Measurements from ENCODE around the gene SOCS1. TPM values are rescaled to one million over a fixed set of nuclear protein-coding genes. Genes with fewer than 3 reads are reported as not detected.
A peak's percentile ranks its signal among the peaks of the same experiment; 100 is the strongest.

The SOCS1 gene
- total and polyA plus RNA-seq, 3 experiments from 2014 or later = 17.1 to 144 (median 128) TPM

GRCh38 chr16:11231367-11231970 lies 24.5 kb downstream of the SOCS1 start:
- H3K4me3 Mint-ChIP-seq = peak overlapping the region in 5 of 7 donors; percentile 14 to 27 (median 26)

GRCh38 chr16:11229906-11230305 lies 26.1 kb downstream of the SOCS1 start:
- Mint-ChIP-seq H3K4me3 (no peak overlapping the region), H3K4me1 (peaks cover 56 to 75% (median 70%) of the 10 kb centered on the region in 3 donors), H3K27ac (peak overlapping the region in 5 of 8 donors; percentile 29 to 97 (median 61)), H3K9me3 (peaks cover 0 to 1% (median 0%) of the 10 kb centered on the region in 5 donors), H3K36me3 (no peaks in the 10 kb centered on the region), H3K27me3 (peaks cover 0 to 2% of the 10 kb centered on the region in 2 donors)
- POLR2A ChIA-PET = no interaction called here
- CTCF ChIA-PET = no interaction called here
- Histone ChIP-seq H3K27ac (ENCODE audit: low read depth, low read length) (no peak overlapping the region), H3K4me3 (ENCODE audit: low read length) (no peak overlapping the region), H3K4me1 (ENCODE audit: insufficient read depth, low read length) (peaks cover 68% of the 10 kb centered on the region), H3K36me3 (ENCODE audit: insufficient read depth, low read length) (no peaks in the 10 kb centered on the region), H3K9me3 (ENCODE audit: low read length) (no peaks in the 10 kb centered on the region), H3K27me3 (ENCODE audit: insufficient read depth, low read length, poor library complexity, severe bottlenecking) (no peaks in the 10 kb centered on the region)
- DNase-seq = no peak

More at GRCh38 chr16:11231367-11231970, 24.5 kb downstream of the SOCS1 start:
- POLR2A ChIA-PET = interaction anchor here (0.9 kb wide), 1 partner anchor 23 kb away, joined by 3 read pairs; no protein-coding TSS in a partner anchor
- Mint-ChIP-seq H3K27ac (peak overlapping the region; percentile 47 to 97 (median 80)), H3K4me1 (peaks cover 47 to 68% (median 66%) of the 10 kb centered on the region in 3 donors), H3K27me3 (peaks cover 0 to 2% of the 10 kb centered on the region in 2 donors), H3K9me3 (peaks cover 0 to 1% (median 0%) of the 10 kb centered on the region in 5 donors), H3K36me3 (no peaks in the 10 kb centered on the region)
- no peak overlapping the region for H3K4me3 ChIP-seq (ENCODE audit: low read length)
- H3K36me3 ChIP-seq (ENCODE audit: insufficient read depth, low read length) = no peaks in the 10 kb centered on the region
- CTCF ChIA-PET = interaction anchor here (0.8 kb wide), 1 partner anchor 23 kb away, joined by 3 read pairs; no protein-coding TSS in a partner anchor
- peaks cover 60% of the 10 kb centered on the region for H3K4me1 ChIP-seq (ENCODE audit: insufficient read depth, low read length)
- no peak for DNase-seq
- peak overlapping the region; percentile 30 for H3K27ac ChIP-seq (ENCODE audit: low read depth, low read length)
- no peaks in the 10 kb centered on the region for H3K9me3 ChIP-seq (ENCODE audit: low read length)
- H3K27me3 ChIP-seq (ENCODE audit: insufficient read depth, low read length, poor library complexity, severe bottlenecking) = no peaks in the 10 kb centered on the region

GRCh38 chr16:11229432-11229831 lies 26.6 kb downstream of the SOCS1 start:
- ChIA-PET CTCF (no interaction called here), POLR2A (no interaction called here)
- H3K4me1 Mint-ChIP-seq = peaks cover 58 to 75% (median 70%) of the 10 kb centered on the region in 3 donors
- H3K4me3 Mint-ChIP-seq = no peak overlapping the region
- peaks cover 0 to 2% of the 10 kb centered on the region in 2 donors for H3K27me3 Mint-ChIP-seq
- peaks cover 0 to 1% (median 0%) of the 10 kb centered on the region in 5 donors for H3K9me3 Mint-ChIP-seq
- peak overlapping the region in 5 of 8 donors; percentile 19 to 97 (median 71) for H3K27ac Mint-ChIP-seq
- Histone ChIP-seq H3K4me3 (ENCODE audit: low read length) (no peak overlapping the region), H3K36me3 (ENCODE audit: insufficient read depth, low read length) (no peaks in the 10 kb centered on the region), H3K9me3 (ENCODE audit: low read length) (no peaks in the 10 kb centered on the region), H3K27ac (ENCODE audit: low read depth, low read length) (no peak overlapping the region), H3K4me1 (ENCODE audit: insufficient read depth, low read length) (peaks cover 68% of the 10 kb centered on the region), H3K27me3 (ENCODE audit: insufficient read depth, low read length, poor library complexity, severe bottlenecking) (no peaks in the 10 kb centered on the region)
- H3K36me3 Mint-ChIP-seq = no peaks in the 10 kb centered on the region
- no peak for DNase-seq

GRCh38 chr16:11225677-11226549 lies 30.1 kb downstream of the SOCS1 start:
- H3K4me3 Mint-ChIP-seq = peak overlapping the region; percentile 77 to 92 (median 81)
- H3K27me3 ChIP-seq (ENCODE audit: insufficient read depth, low read length, poor library complexity, severe bottlenecking) = no peaks in the 10 kb centered on the region
- peaks cover 40 to 51% (median 49%) of the 10 kb centered on the region in 3 donors for H3K4me1 Mint-ChIP-seq
- H3K27me3 Mint-ChIP-seq = no peaks in the 10 kb centered on the region
- H3K36me3 Mint-ChIP-seq = no peaks in the 10 kb centered on the region
- H3K4me1 ChIP-seq (ENCODE audit: insufficient read depth, low read length) = peaks cover 52% of the 10 kb centered on the region
- CTCF ChIA-PET = interaction anchor here (1.1 to 2.9 kb wide), 9 partner anchors 8 to 262 kb away, joined by 3 to 45 read pairs (median 4); partner anchors contain the start of gene SOCS1
- H3K36me3 ChIP-seq (ENCODE audit: insufficient read depth, low read length) = no peaks in the 10 kb centered on the region
- no peaks in the 10 kb centered on the region for H3K9me3 ChIP-seq (ENCODE audit: low read length)
- POLR2A ChIA-PET = interaction anchor here (0.8 to 4.8 kb wide), 5 partner anchors 7 to 38 kb away, joined by 3 to 74 read pairs (median 6); partner anchors contain the start of gene SOCS1
- H3K27ac ChIP-seq (ENCODE audit: low read depth, low read length) = peak overlapping the region; percentile 76
- H3K9me3 Mint-ChIP-seq = peaks cover 0 to 1% (median 0%) of the 10 kb centered on the region in 5 donors
- DNase-seq = no peak
- H3K4me3 ChIP-seq (ENCODE audit: low read length) = peak overlapping the region; percentile 52
- peak overlapping the region; percentile 94 to 98 (median 96) for H3K27ac Mint-ChIP-seq

- ChIA-PET POLR2A (interaction anchor here (0.8 to 4.8 kb wide), 5 partner anchors 8 to 38 kb away, joined by 3 to 74 read pairs (median 6); partner anchors contain the start of gene SOCS1), CTCF (interaction anchor here (1.1 to 2.9 kb wide), 10 partner anchors 8 to 261 kb away, joined by 3 to 45 read pairs (median 4); partner anchors contain the start of gene SOCS1)
- H3K9me3 ChIP-seq (ENCODE audit: low read length) = no peaks in the 10 kb centered on the region
- Mint-ChIP-seq H3K27ac (peak overlapping the region; percentile 94 to 98 (median 96)), H3K9me3 (peaks cover 0 to 1% (median 0%) of the 10 kb centered on the region in 5 donors), H3K27me3 (no peaks in the 10 kb centered on the region), H3K4me3 (peak overlapping the region; percentile 77 to 92 (median 81)), H3K36me3 (no peaks in the 10 kb centered on the region), H3K4me1 (peaks cover 40 to 49% (median 46%) of the 10 kb centered on the region in 3 donors)
- H3K27me3 ChIP-seq (ENCODE audit: insufficient read depth, low read length, poor library complexity, severe bottlenecking) = no peaks in the 10 kb centered on the region
- no peaks in the 10 kb centered on the region for H3K36me3 ChIP-seq (ENCODE audit: insufficient read depth, low read length)
- peak overlapping the region; percentile 76 for H3K27ac ChIP-seq (ENCODE audit: low read depth, low read length)
- DNase-seq = peak; percentile 57 to 91 (median 82)
- peak overlapping the region; percentile 52 for H3K4me3 ChIP-seq (ENCODE audit: low read length)
- H3K4me1 ChIP-seq (ENCODE audit: insufficient read depth, low read length) = peaks cover 47% of the 10 kb centered on the region
Measured at GRCh38 chr16:11224894-11225676, 30.9 kb downstream of the SOCS1 start.

GRCh38 chr16:11224096-11224893 lies 31.7 kb downstream of the SOCS1 start:
- Histone ChIP-seq H3K27me3 (ENCODE audit: insufficient read depth, low read length, poor library complexity, severe bottlenecking) (no peaks in the 10 kb centered on the region), H3K4me3 (ENCODE audit: low read length) (peak overlapping the region; percentile 52), H3K36me3 (ENCODE audit: insufficient read depth, low read length) (no peaks in the 10 kb centered on the region), H3K9me3 (ENCODE audit: low read length) (no peaks in the 10 kb centered on the region), H3K27ac (ENCODE audit: low read depth, low read length) (peak overlapping the region; percentile 76), H3K4me1 (ENCODE audit: insufficient read depth, low read length) (peaks cover 39% of the 10 kb centered on the region)
- DNase-seq = peak; percentile 40 to 74 (median 56)
- Mint-ChIP-seq H3K9me3 (peaks cover 0 to 1% (median 0%) of the 10 kb centered on the region in 5 donors), H3K36me3 (no peaks in the 10 kb centered on the region), H3K27ac (peak overlapping the region; percentile 94 to 98 (median 96)), H3K4me1 (peaks cover 36 to 42% (median 38%) of the 10 kb centered on the region in 3 donors), H3K4me3 (peak overlapping the region; percentile 77 to 92 (median 81)), H3K27me3 (no peaks in the 10 kb centered on the region)
- ChIA-PET POLR2A (interaction anchor here (1.2 to 4.8 kb wide), 3 partner anchors 9 to 31 kb away, joined by 6 to 74 read pairs (median 7); partner anchors contain the start of gene SOCS1), CTCF (interaction anchor here (1.1 to 2.9 kb wide), 8 partner anchors 9 to 260 kb away, joined by 3 to 45 read pairs (median 4); partner anchors contain the start of gene SOCS1)

All from CD8-positive, alpha-beta memory T cell (primary cell).